Neural crest cell (in vitro differentiated cells): ENCODE measurements around the gene MADD. TPM values are rescaled to one million over a fixed set of nuclear protein-coding genes. Genes with fewer than 3 reads are reported as not detected.

Source experiments
- DNase-seq: peaks from one replicate; pipeline ENCODE4 v3.0.0; 2021; ENCODE audit warnings: low read depth, mixed read lengths, low spot score
- H3K27ac Mint-ChIP-seq: one replicate; pipeline ENCODE4 v1.8.0; 2021; ENCODE audit warnings: mild to moderate bottlenecking, mixed read lengths; ENCODE audit not compliant: unreplicated experiment
- H3K27me3 Mint-ChIP-seq: 2 replicates; pipeline ENCODE4 v1.8.0; 2021; ENCODE audit warnings: low read depth, mild to moderate bottlenecking, mixed read lengths
- H3K36me3 Mint-ChIP-seq: 2 replicates; pipeline ENCODE4 v1.8.0; 2021; ENCODE audit warnings: low read depth, mild to moderate bottlenecking, mixed read lengths
- H3K4me1 Mint-ChIP-seq: 2 replicates; pipeline ENCODE4 v1.8.0; 2021; ENCODE audit warnings: mixed read lengths
- H3K4me3 Mint-ChIP-seq: one replicate; pipeline ENCODE4 v1.8.0; 2021; ENCODE audit warnings: mild to moderate bottlenecking, mixed read lengths
- H3K9me3 Mint-ChIP-seq: 2 replicates; pipeline ENCODE4 v1.8.0; 2021; ENCODE audit warnings: mixed read lengths
- total RNA-seq: library from RNA; stranded (reverse); gene quantifications from 2 replicates; pipeline ENCODE4 v1.2.1, GENCODE V29; 2021
- TF ChIP-seq, protein P1 (sequence below): fragments of 200-600 bp; sonication (generic); conservative IDR thresholded peaks from 2 replicates; pipeline ENCODE4 v1.5.0; 2021; ENCODE audit warnings: antibody characterized with exemption, mild to moderate bottlenecking

Gene MADD
- total RNA-seq, 1 donor from 2014 or later, result 59.2 TPM

DNA sequence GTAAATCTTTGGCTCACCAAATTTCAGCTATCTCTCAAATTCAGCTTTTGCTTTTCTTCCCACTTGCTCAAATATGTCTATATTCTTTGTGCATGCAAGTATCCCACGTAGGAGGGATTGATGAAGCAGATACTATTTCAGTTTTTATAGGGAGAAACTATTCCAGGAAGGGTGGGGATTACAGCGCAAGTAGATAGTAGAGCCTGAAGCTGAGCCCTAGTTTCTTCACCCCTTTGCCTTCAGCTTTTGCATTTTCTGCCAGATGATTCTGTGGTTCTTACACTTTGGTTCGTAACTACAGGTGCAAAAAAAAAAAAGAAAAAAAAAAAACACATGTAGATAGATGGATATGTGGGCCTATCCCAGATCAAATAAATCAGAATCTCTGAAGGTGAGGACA is 18.2 kb upstream of the MADD start:
- H3K4me3 Mint-ChIP-seq, result peak overlapping the region; percentile 46

DNA sequence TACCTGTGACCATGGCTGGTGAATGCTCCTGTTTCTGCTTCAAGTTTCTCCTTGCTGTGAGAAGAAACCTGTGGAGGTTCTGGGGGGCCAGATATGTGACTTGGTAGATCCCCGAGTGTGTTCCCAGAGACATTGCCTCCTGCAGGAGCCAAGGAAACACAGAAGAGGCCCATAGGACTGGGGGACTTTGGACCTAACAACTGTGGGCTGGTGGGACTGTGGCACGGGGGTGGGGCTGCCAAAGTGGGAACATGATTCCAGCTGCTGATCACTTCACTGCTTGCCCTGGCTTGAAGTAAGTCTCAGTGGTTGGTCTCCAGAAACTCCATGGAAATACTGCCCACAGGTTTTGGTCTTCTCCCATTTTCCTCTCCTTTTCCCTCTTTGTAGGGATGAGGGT is 16.3 kb upstream of the MADD start:
- no peak overlapping the region for H3K4me3 Mint-ChIP-seq
- TF ChIP-seq, protein P1, sequence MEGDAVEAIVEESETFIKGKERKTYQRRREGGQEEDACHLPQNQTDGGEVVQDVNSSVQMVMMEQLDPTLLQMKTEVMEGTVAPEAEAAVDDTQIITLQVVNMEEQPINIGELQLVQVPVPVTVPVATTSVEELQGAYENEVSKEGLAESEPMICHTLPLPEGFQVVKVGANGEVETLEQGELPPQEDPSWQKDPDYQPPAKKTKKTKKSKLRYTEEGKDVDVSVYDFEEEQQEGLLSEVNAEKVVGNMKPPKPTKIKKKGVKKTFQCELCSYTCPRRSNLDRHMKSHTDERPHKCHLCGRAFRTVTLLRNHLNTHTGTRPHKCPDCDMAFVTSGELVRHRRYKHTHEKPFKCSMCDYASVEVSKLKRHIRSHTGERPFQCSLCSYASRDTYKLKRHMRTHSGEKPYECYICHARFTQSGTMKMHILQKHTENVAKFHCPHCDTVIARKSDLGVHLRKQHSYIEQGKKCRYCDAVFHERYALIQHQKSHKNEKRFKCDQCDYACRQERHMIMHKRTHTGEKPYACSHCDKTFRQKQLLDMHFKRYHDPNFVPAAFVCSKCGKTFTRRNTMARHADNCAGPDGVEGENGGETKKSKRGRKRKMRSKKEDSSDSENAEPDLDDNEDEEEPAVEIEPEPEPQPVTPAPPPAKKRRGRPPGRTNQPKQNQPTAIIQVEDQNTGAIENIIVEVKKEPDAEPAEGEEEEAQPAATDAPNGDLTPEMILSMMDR, result no peak
- no peak overlapping the region for H3K27ac Mint-ChIP-seq
- no peaks in the 10 kb centered on the region for H3K9me3 Mint-ChIP-seq
- no peaks in the 10 kb centered on the region for H3K27me3 Mint-ChIP-seq
- DNase-seq, result no peak
- H3K4me1 Mint-ChIP-seq, result peaks cover 29% of the 10 kb centered on the region
- H3K36me3 Mint-ChIP-seq, result no peaks in the 10 kb centered on the region

More for the DNA sequence above, 18.2 kb upstream of the MADD start:
- Mint-ChIP-seq H3K4me1 (peaks cover 29% of the 10 kb centered on the region), H3K36me3 (no peaks in the 10 kb centered on the region), H3K9me3 (no peaks in the 10 kb centered on the region), H3K27me3 (no peaks in the 10 kb centered on the region), H3K27ac (no peak overlapping the region)
- no peak for DNase-seq
- TF ChIP-seq, protein P1, result no peak

DNA sequence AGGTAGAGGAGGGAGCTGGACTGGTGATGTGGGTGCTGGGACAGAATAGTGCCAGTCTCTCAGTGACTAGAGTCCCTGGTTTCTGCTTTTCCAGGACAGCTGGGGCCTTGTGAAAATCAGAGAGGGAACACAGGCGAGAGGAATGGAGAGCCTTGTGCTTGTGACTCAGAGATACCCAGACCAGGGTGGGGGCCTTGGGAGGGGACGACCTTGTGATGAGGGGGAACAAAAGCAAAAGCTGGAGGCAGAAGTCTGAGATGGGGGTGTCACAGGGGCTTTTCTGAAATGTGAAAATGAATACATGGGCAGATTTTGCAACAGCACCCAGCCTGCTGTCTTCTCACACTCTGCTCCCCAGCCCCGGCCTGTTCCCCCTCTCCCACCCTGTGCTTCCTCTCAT is 15.5 kb upstream of the MADD start:
- peak overlapping the region; percentile 71 for H3K4me3 Mint-ChIP-seq
- DNase-seq, result no peak
- peak overlapping the region; percentile 86 for H3K27ac Mint-ChIP-seq
- H3K27me3 Mint-ChIP-seq, result no peaks in the 10 kb centered on the region
- H3K36me3 Mint-ChIP-seq, result no peaks in the 10 kb centered on the region
- H3K9me3 Mint-ChIP-seq, result no peaks in the 10 kb centered on the region
- TF ChIP-seq, protein P1, result no peak
- H3K4me1 Mint-ChIP-seq, result peaks cover 26% of the 10 kb centered on the region

DNA sequence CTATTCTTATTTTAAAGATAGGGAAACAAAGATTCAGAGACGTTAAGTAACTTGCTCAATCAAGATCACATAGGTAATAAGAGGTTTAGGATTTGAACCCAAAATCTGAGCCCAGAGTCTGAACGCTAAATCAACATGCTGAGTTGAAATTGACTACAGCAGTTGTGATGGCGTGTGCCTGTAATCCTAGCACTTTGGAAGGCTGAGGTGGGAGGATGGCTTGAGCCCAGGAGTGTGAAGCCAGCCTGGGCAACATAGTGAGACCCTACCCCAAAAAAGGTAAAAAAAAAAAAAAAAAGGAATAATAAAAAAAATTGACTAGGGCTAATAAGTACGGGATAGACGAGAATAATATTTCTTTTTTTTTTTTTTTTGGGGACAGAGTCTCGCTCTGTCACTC is 13.6 kb upstream of the MADD start:
- DNase-seq, result no peak
- Mint-ChIP-seq H3K4me3 (no peak overlapping the region), H3K36me3 (no peaks in the 10 kb centered on the region), H3K27me3 (no peaks in the 10 kb centered on the region), H3K4me1 (peaks cover 26% of the 10 kb centered on the region), H3K27ac (peak overlapping the region; percentile 27), H3K9me3 (no peaks in the 10 kb centered on the region)
- TF ChIP-seq, protein P1, result no peak

DNA sequence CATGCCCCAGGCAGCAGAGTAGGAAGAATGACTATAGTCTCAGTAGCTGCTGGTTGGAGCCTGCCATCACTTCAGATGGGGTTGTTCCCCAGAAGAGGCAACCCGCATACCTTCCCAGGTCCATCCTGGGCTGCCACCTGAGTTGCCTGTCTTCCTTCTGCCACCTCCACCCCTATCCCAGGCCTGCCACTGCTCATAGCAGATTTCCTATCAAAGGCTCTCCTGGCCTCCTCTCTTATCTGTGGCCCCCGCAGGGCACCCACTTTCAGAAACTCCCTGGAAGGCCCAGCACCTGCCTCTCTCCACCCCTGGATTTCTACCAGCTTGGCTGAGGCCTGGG is 12.8 kb upstream of the MADD start:
- Mint-ChIP-seq H3K27ac (no peak overlapping the region), H3K4me3 (no peak overlapping the region), H3K36me3 (no peaks in the 10 kb centered on the region), H3K9me3 (no peaks in the 10 kb centered on the region), H3K4me1 (peaks cover 26% of the 10 kb centered on the region), H3K27me3 (no peaks in the 10 kb centered on the region)
- DNase-seq, result no peak
- TF ChIP-seq, protein P1, result no peak
